Gastroesophageal sphincter (tissue), 3 donors: ENCODE measurements around the gene FREY1.
"Not testable (repeated sequence)": the region's sequence is repeated elsewhere in the genome, so short reads cannot be mapped to it uniquely, and the experiment has no call there.

ENCODE experiments used
- CTCF ChIP-seq, 4 experiments: fragments of 200-600 bp in 2 of 4; fragments of 450-650 bp in 2 of 4; sonication (generic) in 1 of 4; IDR thresholded peaks; one replicate each; pipeline ENCODE4 v1.5.1; 2017 to 2019; ENCODE audit warnings: antibody characterized with exemption in 4 of 4, mild to moderate bottlenecking in 2 of 4, moderate library complexity in 2 of 4
- EP300 ChIP-seq: sonication (generic); formaldehyde crosslinking; IDR thresholded peaks from one replicate; pipeline ENCODE4 v1.6.1; 2017; ENCODE audit warnings: antibody characterized with exemption, mild to moderate bottlenecking
- POLR2A ChIP-seq, 2 donors: fragments of 450-650 bp; IDR thresholded peaks; one replicate each; pipeline ENCODE4 v1.6.1; 2017; ENCODE audit warnings: antibody characterized with exemption in 2 of 2, mild to moderate bottlenecking in 2 of 2, moderate library complexity in 1 of 2
- POLR2AphosphoS5 ChIP-seq: sonication (generic); formaldehyde crosslinking; IDR thresholded peaks from one replicate; pipeline ENCODE4 v1.6.1; 2017; ENCODE audit warnings: antibody characterized with exemption

GRCh38 chr11:45905576-45905975 lies 1.5 kb downstream of the FREY1 start:
- TF ChIP-seq CTCF (IDR thresholded peaks at IDR 0.05); POLR2AphosphoS5; EP300; POLR2A (IDR thresholded peaks at IDR 0.05): not testable (repeated sequence)
